Activated CD4-positive, alpha-beta memory T cell treated with anti-CD3 and anti-CD28 coated beads, Interleukin-2, amount 10 ng/mL, durations not matched to agents 7 days and 5 days (primary cell): ENCODE data around the gene MEIOSIN. TPM values are rescaled to one million over a fixed set of nuclear protein-coding genes. Genes with fewer than 3 reads are reported as not detected.

ENCODE experiments used
- CTCF ChIA-PET: fragments of 350-600 bp; sonication (Branson Sonifier 250); formaldehyde crosslinking; loops from one replicate; lab custom pipeline; 2021; ENCODE audit warnings: antibody characterized with exemption, inconsistent platforms; lab: Charles Lee
- POLR2A ChIA-PET: fragments of 350-600 bp; sonication (Branson Sonifier 250); formaldehyde crosslinking; loops from one replicate; lab custom pipeline; 2021; ENCODE audit warnings: antibody characterized with exemption; lab: Charles Lee
- DNase-seq: peaks from one replicate; pipeline ENCODE4 v3.0.0-alpha.2; 2020
- H3K27ac Mint-ChIP-seq: one replicate; pipeline ENCODE4 v1.8.0; 2021; ENCODE audit warnings: mild to moderate bottlenecking, mixed read lengths
- H3K27me3 Mint-ChIP-seq: one replicate; pipeline ENCODE4 v1.8.0; 2021; ENCODE audit warnings: mixed read lengths
- H3K36me3 Mint-ChIP-seq: one replicate; pipeline ENCODE4 v1.8.0; 2021; ENCODE audit warnings: low read depth, mixed read lengths
- H3K4me1 Mint-ChIP-seq: one replicate; pipeline ENCODE4 v1.8.0; 2021; ENCODE audit warnings: mixed read lengths
- H3K4me3 Mint-ChIP-seq: one replicate; pipeline ENCODE4 v1.8.0; 2021; ENCODE audit warnings: mild to moderate bottlenecking, mixed read lengths
- H3K9me3 Mint-ChIP-seq: one replicate; pipeline ENCODE4 v1.8.0; 2021; ENCODE audit warnings: mixed read lengths
- total RNA-seq, 2 experiments: library from RNA; stranded (reverse); gene quantifications; one replicate each; pipeline ENCODE4 v1.2.3, GENCODE V29; 2021

The MEIOSIN gene
- total RNA-seq, 2 experiments from 2014 or later = not detected

- CTCF ChIA-PET = interaction anchor here (0.6 to 7.4 kb wide), 49 partner anchors 10 to 579 kb away, joined by 3 to 212 read pairs (median 4); partner anchors contain the start of genes DMPK, DMWD, FBXO46 and FOSB
- peak within 1 kb of the TSS; percentile 85 for H3K27ac Mint-ChIP-seq
- POLR2A ChIA-PET = interaction anchor here (0.5 to 3.6 kb wide), 15 partner anchors 10 to 244 kb away, joined by 3 to 32 read pairs (median 6); partner anchors contain the start of genes DMWD, FBXO46, FOXA3 and IRF2BP1
- H3K27me3 Mint-ChIP-seq = peaks cover 18% of the 10 kb centered on the region
- no peaks in the 10 kb centered on the region for H3K9me3 Mint-ChIP-seq
- peaks cover 18% of the 10 kb centered on the region for H3K4me1 Mint-ChIP-seq
- peaks cover 5% of the 10 kb centered on the region for H3K36me3 Mint-ChIP-seq
- DNase-seq = peak; percentile 97
- H3K4me3 Mint-ChIP-seq = peak within 1 kb of the TSS; percentile 79
Measured at GRCh38 chr19:45768984-45769782, 35.9 kb downstream of the MEIOSIN start, which contains the start of gene SIX5. TSS of gene SIX5 (minus strand) at chr19:45769252. CDS start at chr19:45768844, 408 bp downstream.

- ChIA-PET CTCF (interaction anchor here (0.6 to 7.4 kb wide), 42 partner anchors 10 to 578 kb away, joined by 3 to 212 read pairs (median 4); partner anchors contain the start of genes DMPK, DMWD, FBXO46 and FOSB), POLR2A (interaction anchor here (1.2 to 3.6 kb wide), 9 partner anchors 9 to 116 kb away, joined by 3 to 32 read pairs (median 8); partner anchors contain the start of genes DMWD, FOXA3, IRF2BP1 and QPCTL)
- peaks cover 5% of the 10 kb centered on the region for H3K36me3 Mint-ChIP-seq
- H3K4me1 Mint-ChIP-seq = peaks cover 18% of the 10 kb centered on the region
- DNase-seq = no peak
- peaks cover 17% of the 10 kb centered on the region for H3K27me3 Mint-ChIP-seq
- peak overlapping the region; percentile 85 for H3K27ac Mint-ChIP-seq
- no peaks in the 10 kb centered on the region for H3K9me3 Mint-ChIP-seq
- peak overlapping the region; percentile 79 for H3K4me3 Mint-ChIP-seq
Measured at GRCh38 chr19:45769821-45770191, 36.6 kb downstream of the MEIOSIN start.

GRCh38 chr19:45770192-45771101 is 37.2 kb downstream of the MEIOSIN start:
- ChIA-PET POLR2A (interaction anchor here (1.0 to 3.6 kb wide), 10 partner anchors 8 to 116 kb away, joined by 3 to 32 read pairs (median 5); partner anchors contain the start of genes DMWD, FOXA3, IRF2BP1 and QPCTL), CTCF (interaction anchor here (0.7 to 7.4 kb wide), 31 partner anchors 9 to 498 kb away, joined by 3 to 212 read pairs (median 5); partner anchors contain the start of genes DMPK, DMWD, FBXO46 and FOXA3)
- Mint-ChIP-seq H3K4me1 (peaks cover 18% of the 10 kb centered on the region), H3K9me3 (no peaks in the 10 kb centered on the region), H3K27ac (peak overlapping the region; percentile 68), H3K4me3 (peak overlapping the region; percentile 79), H3K27me3 (peaks cover 15% of the 10 kb centered on the region), H3K36me3 (peaks cover 5% of the 10 kb centered on the region)
- DNase-seq = peak; percentile 91

GRCh38 chr19:45771311-45771933 is 38.2 kb downstream of the MEIOSIN start:
- ChIA-PET CTCF (interaction anchor here (0.6 to 7.4 kb wide), 11 partner anchors 8 to 114 kb away, joined by 3 to 212 read pairs (median 16); partner anchors contain the start of genes DMWD, FBXO46, MEIOSIN and RSPH6A), POLR2A (interaction anchor here (1.1 to 3.6 kb wide), 4 partner anchors 8 to 78 kb away, joined by 3 to 32 read pairs (median 7); partner anchors contain the start of genes DMWD and QPCTL)
- Mint-ChIP-seq H3K27me3 (peaks cover 11% of the 10 kb centered on the region), H3K9me3 (no peaks in the 10 kb centered on the region), H3K27ac (no peak overlapping the region), H3K36me3 (peaks cover 5% of the 10 kb centered on the region), H3K4me1 (peaks cover 18% of the 10 kb centered on the region), H3K4me3 (peak overlapping the region; percentile 7)
- DNase-seq = no peak

- Mint-ChIP-seq H3K27ac (no peak overlapping the region), H3K36me3 (peaks cover 12% of the 10 kb centered on the region), H3K27me3 (peaks cover 8% of the 10 kb centered on the region), H3K4me3 (no peak overlapping the region), H3K9me3 (no peaks in the 10 kb centered on the region), H3K4me1 (peaks cover 16% of the 10 kb centered on the region)
- CTCF ChIA-PET = interaction anchor here (0.6 to 7.4 kb wide), 3 partner anchors 20 to 45 kb away, joined by 3 to 212 read pairs (median 26); partner anchors contain the start of gene DMWD
- DNase-seq = no peak
- POLR2A ChIA-PET = interaction anchor here (0.9 to 1.6 kb wide), 5 partner anchors 9 to 27 kb away, joined by 3 to 5 read pairs (median 3); no protein-coding TSS in a partner anchor
Measured at GRCh38 chr19:45772130-45772840, 39.0 kb downstream of the MEIOSIN start.

GRCh38 chr19:45772912-45773311 is 39.7 kb downstream of the MEIOSIN start:
- ChIA-PET POLR2A (interaction anchor here (0.8 to 1.6 kb wide), 6 partner anchors 8 to 113 kb away, joined by 3 to 5 read pairs (median 3); partner anchors contain the start of gene IRF2BP1), CTCF (interaction anchor here (7.4 kb wide), 1 partner anchor 26 kb away, joined by 212 read pairs; no protein-coding TSS in a partner anchor)
- Mint-ChIP-seq H3K4me1 (peaks cover 15% of the 10 kb centered on the region), H3K27me3 (peaks cover 5% of the 10 kb centered on the region), H3K27ac (no peak overlapping the region), H3K9me3 (no peaks in the 10 kb centered on the region), H3K36me3 (peaks cover 16% of the 10 kb centered on the region), H3K4me3 (no peak overlapping the region)
- DNase-seq = no peak

GRCh38 chr19:45773384-45773783 is 40.1 kb downstream of the MEIOSIN start:
- H3K36me3 Mint-ChIP-seq = peaks cover 16% of the 10 kb centered on the region
- ChIA-PET CTCF (interaction anchor here (7.4 kb wide), 1 partner anchor 25 kb away, joined by 212 read pairs; no protein-coding TSS in a partner anchor), POLR2A (interaction anchor here (0.8 to 1.6 kb wide), 7 partner anchors 8 to 112 kb away, joined by 3 to 5 read pairs (median 3); partner anchors contain the start of genes DMWD and IRF2BP1)
- no peak for DNase-seq
- no peak overlapping the region for H3K4me3 Mint-ChIP-seq
- no peaks in the 10 kb centered on the region for H3K9me3 Mint-ChIP-seq
- peaks cover 2% of the 10 kb centered on the region for H3K27me3 Mint-ChIP-seq
- H3K4me1 Mint-ChIP-seq = peaks cover 17% of the 10 kb centered on the region
- no peak overlapping the region for H3K27ac Mint-ChIP-seq

GRCh38 chr19:45774765-45775164 is 41.5 kb downstream of the MEIOSIN start:
- Mint-ChIP-seq H3K4me1 (peaks cover 25% of the 10 kb centered on the region), H3K36me3 (peaks cover 18% of the 10 kb centered on the region), H3K9me3 (no peaks in the 10 kb centered on the region), H3K4me3 (no peak overlapping the region), H3K27ac (no peak overlapping the region), H3K27me3 (no peaks in the 10 kb centered on the region)
- CTCF ChIA-PET = interaction anchor here (7.4 kb wide), 1 partner anchor 24 kb away, joined by 212 read pairs; no protein-coding TSS in a partner anchor
- DNase-seq = no peak
- POLR2A ChIA-PET = interaction anchor here (1.2 kb wide), 1 partner anchor 18 kb away, joined by 3 read pairs; the partner anchor contains the start of gene DMWD

GRCh38 chr19:45777395-45777961 is 44.2 kb downstream of the MEIOSIN start:
- Mint-ChIP-seq H3K27ac (no peak overlapping the region), H3K4me1 (peaks cover 20% of the 10 kb centered on the region), H3K36me3 (peaks cover 12% of the 10 kb centered on the region), H3K27me3 (peaks cover 8% of the 10 kb centered on the region), H3K4me3 (no peak overlapping the region), H3K9me3 (no peaks in the 10 kb centered on the region)
- CTCF ChIA-PET = no interaction called here
- POLR2A ChIA-PET = no interaction called here
- no peak for DNase-seq

GRCh38 chr19:45778010-45778661 is 44.9 kb downstream of the MEIOSIN start:
- Mint-ChIP-seq H3K4me3 (no peak overlapping the region), H3K36me3 (peaks cover 12% of the 10 kb centered on the region), H3K27me3 (peaks cover 8% of the 10 kb centered on the region), H3K4me1 (peaks cover 20% of the 10 kb centered on the region), H3K27ac (no peak overlapping the region), H3K9me3 (no peaks in the 10 kb centered on the region)
- ChIA-PET POLR2A (interaction anchor here (1.5 kb wide), 1 partner anchor 8 kb away, joined by 9 read pairs; no protein-coding TSS in a partner anchor), CTCF (interaction anchor here (1.4 kb wide), 1 partner anchor 14 kb away, joined by 16 read pairs; the partner anchor contains the start of gene DMWD)
- DNase-seq = no peak
